Omental fat pad (tissue), 4 donors: ENCODE measurements around the gene OXSM. TPM values are rescaled to one million over a fixed set of nuclear protein-coding genes. Genes with fewer than 3 reads are reported as not detected.

Source experiments
- ATAC-seq: fragments of 150-250 bp; one replicate; pipeline ENCODE4 v1.9.1; 2016; ENCODE audit warnings: mild to moderate bottlenecking, moderate library complexity; ENCODE audit not compliant: low FRiP score
- DNase-seq: peaks from one replicate; pipeline ENCODE4 v3.0.0-alpha.2; 2019; ENCODE audit warnings: low spot score
- total RNA-seq, 4 donors: library from RNA; depleted of rRNA; stranded (reverse); fragments of >200 nt; gene quantifications; one replicate each; pipeline ENCODE4 v1.1.0, GENCODE V29; 2016
- TF ChIP-seq, protein P1 (sequence below), 3 donors: fragments of 450-650 bp; IDR thresholded peaks; one replicate each; pipeline ENCODE4 v1.5.1; 2016 to 2017; ENCODE audit warnings: antibody characterized with exemption in 3 of 3, mild to moderate bottlenecking in 3 of 3, moderate library complexity in 2 of 3

Gene OXSM
- total RNA-seq, 4 donors from 2014 or later = 4.9 to 9.1 (median 6.9) TPM

DNA sequence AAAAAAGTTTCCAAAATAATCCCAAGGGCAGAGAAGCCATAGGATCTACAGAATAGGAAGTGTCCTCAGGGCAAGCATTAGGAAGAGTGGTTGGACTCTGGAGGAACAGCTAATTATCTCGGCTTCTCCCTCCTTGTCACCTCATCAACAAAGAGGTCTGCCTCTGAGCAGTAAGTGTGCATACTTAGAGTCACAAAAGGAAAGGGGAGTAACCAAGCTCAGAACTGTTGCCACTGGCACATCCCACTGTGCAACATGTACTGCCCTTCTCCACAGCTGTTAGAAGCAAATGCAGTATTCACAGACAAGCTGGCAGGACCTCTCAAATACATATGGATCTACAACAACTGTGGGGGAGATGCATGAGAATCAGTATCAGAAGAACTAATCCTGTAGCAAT lies 38.2 kb upstream of the OXSM start:
- DNase-seq (no peak), ATAC-seq (no peak)
- TF ChIP-seq, protein P1, sequence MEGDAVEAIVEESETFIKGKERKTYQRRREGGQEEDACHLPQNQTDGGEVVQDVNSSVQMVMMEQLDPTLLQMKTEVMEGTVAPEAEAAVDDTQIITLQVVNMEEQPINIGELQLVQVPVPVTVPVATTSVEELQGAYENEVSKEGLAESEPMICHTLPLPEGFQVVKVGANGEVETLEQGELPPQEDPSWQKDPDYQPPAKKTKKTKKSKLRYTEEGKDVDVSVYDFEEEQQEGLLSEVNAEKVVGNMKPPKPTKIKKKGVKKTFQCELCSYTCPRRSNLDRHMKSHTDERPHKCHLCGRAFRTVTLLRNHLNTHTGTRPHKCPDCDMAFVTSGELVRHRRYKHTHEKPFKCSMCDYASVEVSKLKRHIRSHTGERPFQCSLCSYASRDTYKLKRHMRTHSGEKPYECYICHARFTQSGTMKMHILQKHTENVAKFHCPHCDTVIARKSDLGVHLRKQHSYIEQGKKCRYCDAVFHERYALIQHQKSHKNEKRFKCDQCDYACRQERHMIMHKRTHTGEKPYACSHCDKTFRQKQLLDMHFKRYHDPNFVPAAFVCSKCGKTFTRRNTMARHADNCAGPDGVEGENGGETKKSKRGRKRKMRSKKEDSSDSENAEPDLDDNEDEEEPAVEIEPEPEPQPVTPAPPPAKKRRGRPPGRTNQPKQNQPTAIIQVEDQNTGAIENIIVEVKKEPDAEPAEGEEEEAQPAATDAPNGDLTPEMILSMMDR (IDR thresholded peaks at IDR 0.05) = no peak

DNA sequence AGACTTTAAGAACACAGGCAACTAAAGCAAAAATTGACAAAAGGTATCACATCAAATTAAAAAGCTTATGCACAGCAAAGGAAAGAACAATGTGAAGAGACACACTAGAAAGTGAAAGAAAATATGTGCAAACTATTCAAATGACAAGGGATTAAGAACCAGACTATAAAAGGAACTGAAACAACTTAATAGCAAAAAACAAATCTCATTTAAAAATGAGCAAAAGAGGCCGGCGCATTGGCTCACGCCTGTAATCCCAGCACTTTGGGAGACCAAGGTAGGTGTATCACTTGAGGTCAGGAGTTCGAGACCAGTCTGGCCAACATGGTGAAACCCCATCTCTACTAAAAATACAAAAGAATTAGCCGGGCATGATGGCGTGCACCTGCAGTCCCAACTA lies 21.0 kb upstream of the OXSM start:
- no peak for ATAC-seq
- no peak for DNase-seq
- TF ChIP-seq, protein P1 (IDR thresholded peaks at IDR 0.05) = no peak

DNA sequence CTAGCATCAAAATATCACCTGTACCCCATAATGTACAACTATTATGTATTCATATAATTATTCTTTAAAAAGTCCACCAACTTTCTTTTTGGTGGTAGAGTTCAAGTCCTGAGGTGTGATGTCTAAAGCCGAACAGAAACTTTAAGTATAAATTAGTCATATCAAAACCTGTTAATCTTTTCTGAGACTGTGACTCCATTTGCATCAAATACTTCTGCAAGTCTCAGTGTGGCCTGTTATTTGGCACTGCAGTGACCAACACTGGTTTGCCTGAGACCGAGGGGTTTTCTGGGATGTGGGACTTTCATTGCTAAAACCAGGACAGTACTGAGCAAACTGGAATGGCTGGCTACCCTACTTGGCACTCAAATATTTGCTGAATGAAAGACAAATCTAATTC lies 14.0 kb upstream of the OXSM start:
- ATAC-seq (no peak), DNase-seq (no peak)
- TF ChIP-seq, protein P1 (IDR thresholded peaks at IDR 0.05) = no peak

DNA sequence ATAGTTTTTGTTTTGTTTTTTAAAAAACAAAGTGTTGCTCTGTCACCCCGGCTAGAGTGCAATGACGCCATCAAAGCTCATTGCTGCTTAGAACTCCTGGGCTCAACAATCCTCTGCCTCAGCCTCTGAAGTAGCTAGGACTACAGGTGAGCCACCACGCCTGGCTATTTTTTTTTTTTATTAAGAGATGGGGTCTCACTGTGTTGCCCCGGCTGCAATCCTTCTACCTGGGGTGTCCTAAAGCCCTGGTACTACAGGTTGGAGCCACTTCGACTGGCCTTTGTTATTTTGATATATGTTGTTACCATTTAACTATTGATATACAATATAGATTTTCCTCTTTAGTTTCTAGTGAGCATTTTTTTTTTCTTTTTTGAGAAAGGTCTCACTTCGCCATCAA lies 9.3 kb upstream of the OXSM start:
- ATAC-seq (no peak), DNase-seq (no peak)
- TF ChIP-seq, protein P1 (IDR thresholded peaks at IDR 0.05) = no peak

DNA sequence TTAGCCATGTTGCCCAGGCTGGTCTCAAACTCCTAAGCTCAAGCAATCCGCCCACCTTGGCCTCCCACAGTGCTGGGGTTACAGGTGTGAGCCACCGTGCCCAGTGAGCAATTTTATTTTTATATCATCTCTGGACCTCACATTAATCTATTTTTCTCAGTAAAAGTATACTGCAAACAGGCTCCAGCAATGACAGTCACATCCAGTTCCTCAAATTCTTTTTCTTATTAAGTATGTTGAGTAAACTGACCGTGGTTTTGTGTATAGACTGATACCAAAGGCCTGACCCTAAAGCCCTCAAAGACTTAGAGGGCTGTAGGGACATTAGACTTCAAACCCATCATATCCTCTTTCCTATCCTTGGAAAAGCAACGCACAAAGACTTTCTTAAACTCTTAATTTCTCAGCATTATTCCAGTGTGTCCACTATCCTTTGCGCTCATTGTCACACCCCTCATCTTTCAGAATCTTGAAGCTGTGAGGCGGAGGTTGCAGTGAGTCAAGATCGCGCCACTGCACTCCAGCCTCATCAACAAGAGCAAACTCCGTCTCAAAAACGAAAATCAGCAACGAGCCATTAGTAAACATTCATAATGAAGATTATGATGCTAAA lies 8.6 kb upstream of the OXSM start:
- TF ChIP-seq, protein P1 (IDR thresholded peaks at IDR 0.05) = no peak
- ATAC-seq (no peak), DNase-seq (no peak)

DNA sequence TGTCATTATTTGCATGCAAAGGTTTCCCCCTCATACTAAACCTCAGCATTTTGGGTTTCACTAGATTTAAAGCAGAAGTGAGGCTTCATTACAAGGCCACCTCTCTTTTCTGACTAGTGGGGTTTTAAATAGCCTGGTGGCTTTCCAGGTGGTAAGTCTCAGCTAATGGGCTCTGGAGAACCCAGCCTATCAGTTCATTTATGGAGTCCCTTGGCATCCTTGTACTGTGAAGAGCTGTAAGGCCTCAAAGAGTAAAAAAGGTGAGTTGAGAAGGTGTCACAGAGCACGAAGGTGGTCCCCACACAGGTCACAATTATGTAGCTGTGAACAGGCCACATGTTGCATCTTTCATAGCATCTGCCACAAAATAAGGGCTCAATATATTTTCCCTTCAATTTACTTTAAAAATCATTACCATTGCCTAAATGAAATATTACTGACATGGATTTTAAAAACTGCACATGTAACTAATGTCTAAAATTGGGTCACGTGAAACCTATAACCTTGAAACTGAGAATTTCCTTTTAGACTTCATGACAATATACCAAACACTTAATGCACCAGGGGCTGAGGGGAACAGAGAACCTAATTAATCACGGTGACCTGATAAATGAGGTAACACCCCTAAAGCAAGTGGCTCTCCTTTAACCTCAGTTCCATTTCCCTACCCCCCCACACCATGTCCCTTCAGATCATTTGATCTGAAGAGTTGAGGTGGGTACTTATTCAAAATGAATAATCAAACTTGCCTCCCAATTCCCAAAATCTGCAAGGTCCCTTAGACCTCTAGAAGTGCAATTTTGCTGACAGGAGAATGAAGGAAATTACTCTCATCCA lies 7.9 kb upstream of the OXSM start:
- TF ChIP-seq, protein P1 (IDR thresholded peaks at IDR 0.05) = no peak
- DNase-seq = no peak
- no peak for ATAC-seq

DNA sequence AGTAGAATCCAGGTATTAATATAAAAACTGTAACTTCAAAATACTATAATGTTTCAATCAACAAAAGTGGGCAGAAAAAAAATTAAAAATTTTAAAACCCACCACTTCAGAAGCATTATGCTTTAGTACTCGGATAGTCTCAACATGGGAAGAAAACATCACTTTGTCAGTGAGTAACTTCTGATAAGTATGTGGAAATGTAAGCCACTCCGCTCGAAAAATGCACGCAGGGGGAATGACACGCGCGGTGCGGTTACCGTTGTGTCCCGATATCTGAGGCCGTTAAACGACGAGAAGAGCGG lies 7.3 kb upstream of the OXSM start:
- ATAC-seq (no peak), DNase-seq (no peak)
- TF ChIP-seq, protein P1 (IDR thresholded peaks at IDR 0.05) = no peak
